AG09319 (cell line): ENCODE results near the gene RCAN2.
A peak's percentile ranks its signal among the peaks of the same experiment; 100 is the strongest.

Experiments used
- DNase-seq: peaks from one replicate; pipeline ENCODE4 v3.0.0-alpha.2; 2010; ENCODE audit warnings: low read depth; ENCODE audit errors: extremely low read depth
- CTCF ChIP-seq: IDR thresholded peaks from 2 replicates; pipeline ENCODE4 v1.5.1; 2011; ENCODE audit warnings: low read depth, mild to moderate bottlenecking, inconsistent platforms, low read length, moderate library complexity

RCAN2 gene

DNA sequence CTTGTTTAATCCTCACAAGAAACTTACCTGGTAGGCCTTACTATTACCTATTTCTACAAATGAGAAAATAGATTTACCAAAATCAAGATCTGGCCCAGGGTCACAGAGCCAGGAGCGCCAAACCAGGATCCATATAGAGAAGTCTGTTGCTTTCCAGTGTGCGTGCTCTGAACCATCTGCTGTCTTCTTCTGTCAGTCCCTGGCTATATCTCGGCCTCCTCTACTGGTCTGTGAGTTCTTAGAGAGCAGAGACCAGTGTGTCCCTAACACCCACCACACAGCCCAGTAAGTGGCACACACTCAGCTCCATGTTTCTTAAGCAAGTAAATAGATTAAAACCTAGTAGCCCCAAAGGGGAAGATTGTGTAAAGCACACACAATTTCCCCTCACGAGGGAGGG lies 301.5 kb downstream of the RCAN2 start:
- no peak for TF ChIP-seq CTCF
- DNase-seq, result no peak

DNA sequence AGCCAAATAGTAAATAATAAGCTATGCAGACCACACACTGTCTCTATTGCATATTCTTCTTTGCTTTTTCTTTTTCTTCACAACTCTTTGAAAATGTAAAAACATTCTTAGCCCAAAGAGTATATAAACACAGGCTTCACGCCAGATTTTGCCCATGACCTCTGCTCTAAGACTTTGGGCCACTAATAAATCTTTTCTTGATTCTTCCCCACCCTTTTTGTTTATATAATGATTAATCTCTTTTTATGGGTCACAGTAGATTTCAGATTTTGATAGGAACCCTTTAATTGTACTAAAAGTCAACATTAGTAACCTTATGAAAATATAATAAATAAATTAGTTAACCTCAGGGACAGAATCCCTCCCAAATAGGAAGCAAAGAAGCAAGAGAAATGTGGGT lies 304.7 kb downstream of the RCAN2 start:
- no peak for TF ChIP-seq CTCF
- no peak for DNase-seq

GRCh38 chr6:46184114-46184513 lies 307.1 kb downstream of the RCAN2 start:
- peak; percentile 27 for DNase-seq

GRCh38 chr6:46175976-46176375 lies 315.3 kb downstream of the RCAN2 start:
- no peak for DNase-seq
- TF ChIP-seq CTCF, result no peak

More at GRCh38 chr6:46184114-46184513, 307.1 kb downstream of the RCAN2 start:
- no peak for TF ChIP-seq CTCF

DNA sequence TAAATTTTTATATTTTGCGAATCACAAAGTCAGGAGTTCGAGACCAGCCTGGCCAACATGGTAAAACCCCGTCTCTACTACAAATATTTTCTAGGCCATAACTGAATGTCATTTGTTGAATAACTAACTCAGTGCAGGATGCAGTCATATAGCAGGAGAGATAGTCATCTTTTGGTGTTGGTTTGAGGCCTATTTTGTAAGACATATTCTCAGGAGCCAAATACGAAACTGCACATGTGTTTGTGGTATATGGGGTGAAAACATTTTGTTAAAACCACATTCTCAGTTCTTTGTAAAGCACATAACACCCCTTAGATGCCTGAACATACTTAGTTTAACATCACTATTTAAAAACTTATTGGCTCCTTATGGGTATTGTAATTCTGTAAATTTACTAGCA lies 315.8 kb downstream of the RCAN2 start:
- DNase-seq, result no peak
- TF ChIP-seq CTCF, result no peak

DNA sequence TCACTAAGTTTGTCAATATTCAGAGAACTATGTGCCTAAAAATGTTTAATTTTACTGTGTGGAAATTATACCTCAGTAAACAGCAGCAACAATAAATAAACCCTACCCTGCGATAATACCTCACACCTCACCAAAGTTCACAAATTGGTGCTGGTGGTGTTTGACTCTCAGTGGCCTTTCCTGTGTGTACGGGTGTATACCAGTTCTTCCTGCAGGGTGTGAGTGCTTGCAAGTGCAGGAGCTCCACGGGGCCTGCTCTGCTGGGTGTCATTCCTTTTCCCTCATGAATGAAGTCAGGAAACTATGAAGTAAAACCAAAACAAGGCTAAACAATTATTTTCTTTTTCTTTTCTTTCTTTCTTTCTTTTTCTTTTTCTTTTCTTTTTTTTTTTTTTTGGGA lies 316.3 kb downstream of the RCAN2 start:
- TF ChIP-seq CTCF, result no peak
- DNase-seq, result no peak

DNA sequence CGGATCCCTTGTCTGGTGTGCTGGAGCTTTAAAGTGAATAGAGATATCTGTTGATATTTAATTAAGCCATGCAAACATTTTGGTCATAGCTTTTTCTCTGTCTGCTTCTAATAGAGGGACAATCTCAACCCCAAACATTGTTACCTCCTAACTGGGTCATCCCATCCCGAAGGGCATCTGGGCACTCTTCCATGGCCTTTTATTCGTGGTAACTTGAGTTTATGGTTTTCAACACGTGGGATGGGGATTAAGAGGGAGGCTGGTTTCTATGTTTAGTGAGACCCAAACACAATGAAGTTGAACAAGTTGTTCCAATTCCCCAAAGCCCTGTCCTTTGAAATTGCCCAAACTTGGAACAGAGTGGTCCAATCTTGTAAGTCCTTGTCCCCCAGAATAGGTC lies 319.1 kb downstream of the RCAN2 start:
- no peak for TF ChIP-seq CTCF
- DNase-seq, result no peak
